RKO (cell line): ENCODE results near the gene OMP.

ENCODE experiments used
- DNase-seq: peaks from one replicate; pipeline ENCODE4 v3.0.0-alpha.2; 2016; ENCODE audit warnings: low spot score

Gene OMP

GRCh38 chr11:77104727-77105126, 2.1 kb downstream of the OMP start:
- DNase-seq = no peak

GRCh38 chr11:77106321-77106720, 3.7 kb downstream of the OMP start:
- DNase-seq = no peak

GRCh38 chr11:77106759-77107158, 4.1 kb downstream of the OMP start:
- no peak for DNase-seq

DNA sequence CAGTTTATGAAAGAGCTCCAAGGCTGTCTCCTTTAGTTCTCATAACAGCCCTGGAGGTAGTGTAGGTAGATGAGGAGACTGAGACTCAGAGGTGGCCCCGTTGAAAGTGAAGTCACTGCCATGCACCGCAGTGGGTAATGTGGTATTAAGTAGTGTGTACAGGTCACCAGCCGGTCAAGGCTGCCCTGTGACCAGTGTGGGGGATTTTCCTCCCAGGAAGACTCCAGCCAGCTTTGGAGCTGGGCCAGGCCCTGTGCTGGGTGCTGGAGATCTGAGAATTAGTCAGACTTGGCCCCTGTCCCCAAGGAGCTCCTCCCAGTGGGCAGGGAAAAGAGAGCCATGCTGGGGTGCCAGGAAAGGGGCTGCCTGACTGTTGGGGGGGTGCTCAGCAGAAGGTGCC, 5.3 kb downstream of the OMP start:
- peak; percentile 30 for DNase-seq

GRCh38 chr11:77108436-77108835, 5.8 kb downstream of the OMP start:
- DNase-seq = no peak

- no peak for DNase-seq
Measured at GRCh38 chr11:77109236-77110019, 6.8 kb downstream of the OMP start.

GRCh38 chr11:77110836-77111235, 8.2 kb downstream of the OMP start:
- DNase-seq = no peak

- DNase-seq = no peak
Measured at GRCh38 chr11:77111277-77111676, 8.6 kb downstream of the OMP start.

DNA sequence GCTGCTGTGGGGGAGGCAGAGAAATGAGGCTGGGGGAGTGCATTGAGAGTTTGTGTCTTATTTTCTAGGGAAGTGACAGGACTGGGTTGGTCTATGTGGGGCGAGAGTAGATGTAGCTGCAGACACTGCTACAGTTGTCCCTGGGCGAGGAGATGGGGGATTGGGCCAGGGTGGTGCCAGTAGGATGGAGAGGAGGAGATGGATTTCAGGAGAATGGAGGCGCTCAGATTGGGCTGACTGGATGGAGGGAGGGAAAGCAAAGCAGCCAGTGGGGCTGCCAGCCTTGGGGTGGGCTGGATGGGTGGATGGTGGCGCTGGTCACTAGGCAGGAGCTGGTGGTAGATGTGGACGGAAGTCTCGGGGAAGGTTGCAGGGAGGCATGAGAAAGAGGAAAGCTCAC, 9.3 kb downstream of the OMP start:
- no peak for DNase-seq

DNA sequence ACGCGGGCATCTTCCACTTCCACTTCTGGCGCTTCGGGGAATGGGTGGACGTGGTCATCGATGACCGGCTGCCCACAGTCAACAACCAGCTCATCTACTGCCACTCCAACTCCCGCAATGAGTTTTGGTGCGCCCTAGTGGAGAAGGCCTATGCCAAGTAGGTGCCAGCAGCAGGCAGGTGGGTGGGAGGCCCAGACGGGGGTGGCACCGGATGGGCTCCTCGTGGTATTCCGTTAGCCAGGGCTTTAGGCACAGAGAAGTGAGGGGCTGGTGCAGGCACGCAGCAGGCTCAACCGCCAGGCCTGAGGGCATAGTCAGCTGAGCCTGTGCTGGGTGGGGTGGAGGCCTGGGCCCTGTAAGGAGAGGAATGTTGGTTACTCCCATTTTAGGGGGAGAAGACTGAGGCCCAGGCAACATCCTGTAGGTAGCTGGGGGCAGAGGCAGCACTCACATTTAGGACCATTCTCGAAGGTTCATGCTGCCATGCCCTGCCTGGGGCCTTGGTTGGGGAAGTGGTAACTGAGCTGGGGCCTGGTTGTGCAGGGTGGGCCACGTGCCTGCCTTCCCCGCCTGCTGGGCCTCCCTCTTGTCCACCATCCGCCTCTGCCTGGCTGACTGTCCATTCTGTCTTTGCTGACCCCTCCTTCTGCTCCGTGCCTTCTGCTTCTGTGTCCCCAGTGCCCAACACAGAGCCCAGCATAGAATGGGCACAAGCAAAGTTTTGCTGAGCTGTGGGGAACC, 10.2 kb downstream of the OMP start:
- DNase-seq = no peak

- peak; percentile 26 for DNase-seq
Measured at GRCh38 chr11:77113382-77114088, 10.9 kb downstream of the OMP start.

- DNase-seq = no peak
Measured at GRCh38 chr11:77114089-77114463, 11.4 kb downstream of the OMP start.

DNA sequence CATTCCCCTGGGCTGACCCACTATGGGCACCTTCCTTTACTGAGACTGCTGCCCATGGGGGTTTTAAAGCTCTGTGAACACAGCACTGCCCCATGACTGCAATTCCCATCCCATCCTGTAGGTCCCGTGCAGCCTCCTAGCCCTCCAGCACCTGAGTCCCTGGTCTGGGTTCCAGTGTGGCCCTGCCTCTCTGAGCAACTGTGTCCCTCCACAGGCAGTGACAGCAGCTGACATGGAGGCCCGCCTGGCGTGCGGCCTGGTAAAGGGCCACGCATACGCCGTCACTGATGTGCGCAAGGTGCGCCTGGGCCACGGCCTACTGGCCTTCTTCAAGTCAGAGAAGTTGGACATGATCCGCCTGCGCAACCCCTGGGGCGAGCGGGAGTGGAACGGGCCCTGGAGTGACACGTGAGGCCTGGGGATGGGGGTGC, 12.6 kb downstream of the OMP start:
- DNase-seq = no peak

GRCh38 chr11:77115956-77116355, 13.3 kb downstream of the OMP start:
- DNase-seq = no peak

DNA sequence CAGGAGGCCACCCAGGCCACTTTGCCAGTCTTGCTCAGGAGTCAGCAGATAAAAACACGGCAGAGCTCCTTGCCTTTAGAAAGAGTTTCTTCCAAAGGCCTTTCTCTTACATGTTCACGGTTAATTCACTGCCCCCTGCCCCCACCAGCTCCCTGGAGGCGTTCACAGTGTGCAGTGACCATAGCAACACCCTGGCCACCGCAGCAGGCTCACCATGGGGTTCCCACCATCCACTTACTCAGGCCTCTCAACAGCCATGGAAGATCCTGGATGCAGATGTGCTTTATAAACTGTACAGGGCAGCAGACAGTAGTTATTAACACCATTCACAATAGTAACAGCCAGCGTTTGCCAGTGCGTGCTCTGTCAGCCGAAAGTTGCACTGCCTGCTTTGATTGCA, 14.9 kb downstream of the OMP start:
- no peak for DNase-seq

GRCh38 chr11:77118086-77118485, 15.4 kb downstream of the OMP start:
- no peak for DNase-seq

GRCh38 chr11:77118971-77119370, 16.3 kb downstream of the OMP start:
- DNase-seq = no peak

DNA sequence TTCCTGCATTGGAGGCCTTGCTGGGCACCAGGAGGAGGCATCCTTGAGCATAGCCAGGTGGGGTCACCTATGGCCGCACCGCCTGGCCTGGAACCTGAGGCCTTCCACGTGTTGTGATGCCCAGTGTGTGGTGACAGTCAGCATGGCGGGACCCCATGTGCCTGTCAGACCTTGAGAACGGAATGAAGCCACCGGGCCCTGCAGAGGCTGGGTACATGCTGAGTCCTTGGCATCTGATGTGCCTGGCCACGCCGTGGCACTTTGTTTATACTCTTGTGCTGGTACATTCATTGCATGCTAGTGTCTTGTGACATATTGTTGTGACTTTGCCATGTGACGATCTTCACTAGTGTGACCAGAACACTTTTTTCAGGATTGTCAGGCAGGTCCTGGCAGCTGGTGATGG, 16.9 kb downstream of the OMP start:
- no peak for DNase-seq

- DNase-seq = no peak
Measured at GRCh38 chr11:77120571-77120970, 17.9 kb downstream of the OMP start.

DNA sequence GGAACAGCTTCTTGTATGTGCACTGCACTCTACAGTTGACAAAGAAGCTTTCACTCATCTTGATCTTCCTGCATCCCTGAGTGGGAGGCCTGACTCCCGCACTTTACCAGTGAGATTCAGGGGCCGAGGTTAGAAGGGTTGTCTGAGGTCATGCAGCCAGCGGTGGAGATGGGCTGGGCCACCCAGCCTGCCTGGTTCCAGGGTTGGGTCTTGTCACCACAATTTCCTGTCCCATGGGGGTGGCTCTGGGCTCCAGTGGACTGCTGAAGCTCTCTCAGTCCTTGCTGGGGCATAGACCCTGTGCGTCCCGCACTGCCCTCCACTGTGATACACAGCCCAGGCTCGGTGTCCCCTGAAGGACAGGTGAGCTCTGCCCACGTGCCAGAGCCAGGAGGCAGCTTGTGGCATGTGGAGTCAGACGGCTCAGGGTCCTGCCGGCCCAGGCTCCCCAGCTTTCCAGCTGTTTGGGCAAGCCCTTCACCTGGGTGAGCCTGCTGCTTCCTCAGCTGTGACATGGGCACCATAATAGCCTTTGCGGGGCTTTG, 18.5 kb downstream of the OMP start:
- no peak for DNase-seq

GRCh38 chr11:77121876-77122575, 19.4 kb downstream of the OMP start:
- DNase-seq = no peak

GRCh38 chr11:77122576-77123212, 20.1 kb downstream of the OMP start:
- DNase-seq = no peak
